HEK293 (cell line): ENCODE data around the gene KIF17.
A peak's percentile ranks its signal among the peaks of the same experiment; 100 is the strongest.

Experiments used
- CTCF ChIA-PET: fragments of 350-600 bp; formaldehyde crosslinking; extraction: SDS; loops from one replicate; lab custom pipeline; 2021; ENCODE audit warnings: antibody characterized with exemption; lab: Yijun Ruan, JAX
- POLR2A ChIA-PET: fragments of 300-600 bp; formaldehyde crosslinking; extraction: SDS; loops from one replicate; lab custom pipeline; 2020; ENCODE audit warnings: antibody characterized with exemption, inconsistent platforms; lab: Yijun Ruan, JAX
- H3K27ac ChIP-seq: fragments of 200-500 bp; sonication (Bioruptor generic); 2 replicates; pipeline ENCODE4 v1.5.1; 2014; ENCODE audit warnings: low read depth, low read length, control low read depth, inconsistent platforms; ENCODE audit errors: extremely low read depth
- H3K36me3 ChIP-seq, 2 experiments: fragments of 200-500 bp in 1 of 2; sonication (Bioruptor generic) in 1 of 2; 1 replicate in 1 of 2; 2 replicates in 1 of 2; pipeline ENCODE4 v1.5.1; 2014 to 2017; ENCODE audit warnings: inconsistent platforms in 2 of 2, low read length in 2 of 2; ENCODE audit not compliant: control insufficient read depth in 2 of 2, insufficient read depth in 1 of 2
- H3K4me1 ChIP-seq: fragments of 200-500 bp; sonication (Bioruptor generic); 2 replicates; pipeline ENCODE4 v1.5.1; 2014; ENCODE audit warnings: mild to moderate bottlenecking, low read length, inconsistent platforms; ENCODE audit not compliant: control insufficient read depth, insufficient read depth
- H3K4me3 ChIP-seq: 2 replicates; pipeline ENCODE4 v1.5.1; 2011; ENCODE audit warnings: low read depth, mild to moderate bottlenecking, control low read depth, low read length, moderate library complexity
- H3K9me3 ChIP-seq: fragments of 200-500 bp; sonication (Bioruptor generic); 2 replicates; pipeline ENCODE4 v1.5.1; 2014; ENCODE audit warnings: low read depth, low read length, inconsistent platforms; ENCODE audit not compliant: control insufficient read depth, insufficient read depth
- BCL11A ChIP-seq: fragments of 450-650 bp; formaldehyde crosslinking; IDR thresholded peaks from 2 replicates; pipeline ENCODE4 v1.5.1; 2016; ENCODE audit warnings: low read depth, missing biosample characterization, missing genetic modification characterization
- KLF1 ChIP-seq: fragments of 450-650 bp; formaldehyde crosslinking; IDR thresholded peaks from 2 replicates; pipeline ENCODE4 v1.5.1; 2016; ENCODE audit warnings: missing biosample characterization, missing genetic modification characterization
- KLF7 ChIP-seq: fragments of 450-650 bp; formaldehyde crosslinking; IDR thresholded peaks from 2 replicates; pipeline ENCODE4 v1.5.1; 2016; ENCODE audit warnings: missing biosample characterization, missing genetic modification characterization, borderline replicate concordance
- SCRT2 ChIP-seq: fragments of 450-650 bp; formaldehyde crosslinking; IDR thresholded peaks from 2 replicates; pipeline ENCODE4 v1.5.1; 2016; ENCODE audit warnings: missing biosample characterization, missing genetic modification characterization
- SP2 ChIP-seq: fragments of 450-650 bp; formaldehyde crosslinking; IDR thresholded peaks from 2 replicates; pipeline ENCODE4 v1.5.1; 2016; ENCODE audit warnings: missing biosample characterization, missing genetic modification characterization
- SP3 ChIP-seq: fragments of 450-650 bp; formaldehyde crosslinking; IDR thresholded peaks from 2 replicates; pipeline ENCODE4 v1.5.1; 2016; ENCODE audit warnings: missing biosample characterization, missing genetic modification characterization
- SP7 ChIP-seq: fragments of 450-650 bp; formaldehyde crosslinking; IDR thresholded peaks from 2 replicates; pipeline ENCODE4 v1.5.1; 2016; ENCODE audit warnings: missing biosample characterization, missing genetic modification characterization
- TCF7L2 ChIP-seq: IDR thresholded peaks from 2 replicates; pipeline ENCODE4 v1.6.1; 2011; ENCODE audit warnings: low read depth, mild to moderate bottlenecking, inconsistent platforms, low read length, moderate library complexity, borderline replicate concordance
- ZBTB10 ChIP-seq: fragments of 450-650 bp; formaldehyde crosslinking; IDR thresholded peaks from 2 replicates; pipeline ENCODE4 v1.5.1; 2016; ENCODE audit warnings: missing biosample characterization, missing genetic modification characterization
- ZBTB8A ChIP-seq: fragments of 450-650 bp; formaldehyde crosslinking; IDR thresholded peaks from 2 replicates; pipeline ENCODE4 v1.5.1; 2016; ENCODE audit warnings: missing biosample characterization, missing genetic modification characterization
- ZFP3 ChIP-seq: fragments of 450-650 bp; formaldehyde crosslinking; IDR thresholded peaks from 2 replicates; pipeline ENCODE4 v1.5.1; 2016; ENCODE audit warnings: low read depth, missing biosample characterization, missing genetic modification characterization
- ZNF146 ChIP-seq: fragments of 450-650 bp; formaldehyde crosslinking; IDR thresholded peaks from 2 replicates; pipeline ENCODE4 v1.5.1; 2016; ENCODE audit warnings: missing biosample characterization, missing genetic modification characterization
- ZNF16 ChIP-seq: fragments of 450-650 bp; formaldehyde crosslinking; IDR thresholded peaks from 2 replicates; pipeline ENCODE4 v1.5.1; 2016; ENCODE audit warnings: low read depth, missing biosample characterization, missing genetic modification characterization
- ZNF19 ChIP-seq: fragments of 450-650 bp; formaldehyde crosslinking; IDR thresholded peaks from 2 replicates; pipeline ENCODE4; 2016; ENCODE audit warnings: missing biosample characterization, missing genetic modification characterization, low read depth
- ZNF202 ChIP-seq: fragments of 450-650 bp; formaldehyde crosslinking; IDR thresholded peaks from 2 replicates; pipeline ENCODE4 v1.5.1; 2016; ENCODE audit warnings: missing biosample characterization, missing genetic modification characterization, borderline replicate concordance
- ZNF223 ChIP-seq: fragments of 450-650 bp; formaldehyde crosslinking; IDR thresholded peaks from 2 replicates; pipeline ENCODE4 v1.5.1; 2016; ENCODE audit warnings: missing biosample characterization, missing genetic modification characterization
- ZNF239 ChIP-seq: fragments of 450-650 bp; formaldehyde crosslinking; IDR thresholded peaks from 2 replicates; pipeline ENCODE4 v1.5.1; 2016; ENCODE audit warnings: missing biosample characterization, missing genetic modification characterization
- ZNF335 ChIP-seq: fragments of 450-650 bp; formaldehyde crosslinking; conservative IDR thresholded peaks from 2 replicates; pipeline ENCODE4 v1.5.1; 2016; ENCODE audit warnings: missing biosample characterization, missing genetic modification characterization
- ZNF341 ChIP-seq: fragments of 450-650 bp; formaldehyde crosslinking; IDR thresholded peaks from 2 replicates; pipeline ENCODE4; 2016; ENCODE audit warnings: low read depth, missing biosample characterization, missing genetic modification characterization
- ZNF350 ChIP-seq: fragments of 450-650 bp; formaldehyde crosslinking; IDR thresholded peaks from 2 replicates; pipeline ENCODE4 v1.5.0; 2017; ENCODE audit warnings: missing biosample characterization, mild to moderate bottlenecking, missing genetic modification characterization
- ZNF433 ChIP-seq: fragments of 450-650 bp; formaldehyde crosslinking; IDR thresholded peaks from 2 replicates; pipeline ENCODE4 v1.5.1; 2016; ENCODE audit warnings: missing biosample characterization, missing genetic modification characterization, low read depth
- ZNF48 ChIP-seq: fragments of 450-650 bp; formaldehyde crosslinking; IDR thresholded peaks from 2 replicates; pipeline ENCODE4 v1.5.1; 2016; ENCODE audit warnings: missing biosample characterization, missing genetic modification characterization
- ZNF571 ChIP-seq: fragments of 450-650 bp; formaldehyde crosslinking; IDR thresholded peaks from 2 replicates; pipeline ENCODE4 v1.5.0; 2017; ENCODE audit warnings: missing biosample characterization, missing genetic modification characterization
- ZNF600 ChIP-seq: fragments of 450-650 bp; formaldehyde crosslinking; IDR thresholded peaks from 2 replicates; pipeline ENCODE4 v1.5.1; 2016; ENCODE audit warnings: missing biosample characterization, missing genetic modification characterization
- ZNF701 ChIP-seq: fragments of 450-650 bp; formaldehyde crosslinking; IDR thresholded peaks from 2 replicates; pipeline ENCODE4 v1.5.1; 2016; ENCODE audit warnings: missing biosample characterization, missing genetic modification characterization
- ZNF768 ChIP-seq: fragments of 450-650 bp; formaldehyde crosslinking; IDR thresholded peaks from 2 replicates; pipeline ENCODE4 v1.5.1; 2018; ENCODE audit warnings: missing biosample characterization, mild to moderate bottlenecking, missing genetic modification characterization

The KIF17 gene

GRCh38 chr1:20726118-20726911 is 8.5 kb upstream of the KIF17 start:
- Histone ChIP-seq H3K36me3 (no peaks in the 10 kb centered on the region), H3K4me1 (no peaks in the 10 kb centered on the region), H3K4me3 (no peak overlapping the region), H3K9me3 (no peaks in the 10 kb centered on the region), H3K27ac (no peak overlapping the region)
- no peak for TF ChIP-seq ZNF571 (tag by site-specific recombination)
- TF ChIP-seq BCL11A: no peak
- no peak for TF ChIP-seq ZNF701
- no peak for TF ChIP-seq ZNF433 (tag by site-specific recombination)
- TF ChIP-seq SP3 (tag by site-specific recombination): no peak
- TF ChIP-seq SP7 (tag by site-specific recombination): no peak
- TF ChIP-seq ZNF202 (tag by site-specific recombination): no peak
- TF ChIP-seq KLF7: no peak
- TF ChIP-seq SP2 (tag by site-specific recombination): no peak
- TF ChIP-seq ZNF19 (tag by site-specific recombination): no peak
- TF ChIP-seq KLF1 (tag by site-specific recombination): no peak
- TF ChIP-seq ZBTB8A (tag by site-specific recombination): no peak
- no peak for TF ChIP-seq ZNF341 (tag by site-specific recombination)
- POLR2A ChIA-PET: interaction anchor here (1.0 kb wide), 1 partner anchor 30 kb away, joined by 4 read pairs; no protein-coding TSS in a partner anchor
- CTCF ChIA-PET: interaction anchor here (0.5 kb wide), 1 partner anchor 204 kb away, joined by 4 read pairs; no protein-coding TSS in a partner anchor

DNA sequence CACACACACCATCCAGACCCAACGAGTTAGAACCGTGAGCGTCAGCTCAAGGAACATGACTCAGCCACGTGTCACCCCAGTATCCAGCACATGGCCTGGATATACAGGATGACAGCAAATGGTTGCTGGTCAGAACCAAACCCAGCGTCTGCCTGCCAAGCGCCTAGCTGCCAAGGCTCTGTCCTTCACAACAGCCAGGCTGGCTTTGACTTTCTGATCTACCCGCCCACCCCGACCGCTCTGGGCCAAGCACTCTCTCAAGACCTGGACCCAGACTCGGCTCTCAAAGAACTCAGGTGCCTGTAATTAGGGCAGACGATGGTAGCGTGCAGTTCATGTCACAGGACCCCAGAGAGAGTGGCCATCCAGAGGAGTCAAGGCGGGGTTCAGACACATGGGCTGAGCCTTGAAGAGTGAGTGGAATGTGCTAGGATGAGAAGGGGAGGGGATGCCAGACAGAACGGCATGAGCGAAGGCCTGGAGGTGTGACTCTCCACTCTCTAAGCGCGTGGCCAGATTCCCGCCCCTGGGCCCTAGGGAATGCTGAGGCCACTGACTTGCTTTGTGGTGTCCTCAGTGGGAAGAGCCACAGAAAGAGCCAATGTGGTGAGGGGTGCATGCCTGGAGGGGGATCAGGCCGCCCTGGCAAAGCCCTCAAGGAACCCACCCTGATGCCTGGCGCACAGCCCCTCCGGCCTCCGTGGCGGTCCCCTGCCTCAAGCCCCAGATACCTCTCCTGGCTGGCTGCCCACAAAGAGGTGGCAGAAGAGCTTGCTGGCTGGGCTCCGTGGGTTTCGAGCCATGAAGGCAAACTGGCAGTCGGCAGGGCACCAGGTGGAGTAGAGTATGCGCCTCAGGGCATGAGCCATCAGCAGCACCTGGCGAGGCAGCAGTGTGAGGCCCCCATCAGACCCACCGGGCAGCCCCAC is 7.6 kb upstream of the KIF17 start:
- Histone ChIP-seq H3K36me3 (no peaks in the 10 kb centered on the region), H3K4me1 (no peaks in the 10 kb centered on the region)
- peak; percentile 60 for TF ChIP-seq ZNF341 (tag by site-specific recombination)
- no peak for TF ChIP-seq TCF7L2
- TF ChIP-seq ZNF600 (tag by site-specific recombination): peak; percentile 77
- TF ChIP-seq, all 188 proteins: peak for 2
- POLR2A ChIA-PET: no interaction called here
- CTCF ChIA-PET: interaction anchor here (0.6 kb wide), 1 partner anchor 25 kb away, joined by 4 read pairs; no protein-coding TSS in a partner anchor
- Histone ChIP-seq H3K27ac (no peak overlapping the region), H3K9me3 (no peaks in the 10 kb centered on the region), H3K4me3 (no peak overlapping the region)

- TF ChIP-seq SCRT2 (no peak), ZNF768 (tag by site-specific recombination) (peak; percentile 72; the same call in 1 of the 2 replicates), ZNF350 (tag by site-specific recombination) (no peak), ZNF335 (tag by site-specific recombination) (no peak), ZNF223 (tag by site-specific recombination) (no peak), ZBTB10 (tag by site-specific recombination) (no peak), ZNF239 (tag by site-specific recombination) (no peak), ZFP3 (tag by site-specific recombination) (peak; percentile 68), ZNF48 (tag by site-specific recombination) (no peak), ZNF16 (tag by site-specific recombination) (no peak), ZNF146 (tag by site-specific recombination) (no peak)
- H3K4me3 ChIP-seq: no peak overlapping the region
- ChIA-PET POLR2A (no interaction called here), CTCF (interaction anchor here (0.6 kb wide), 2 partner anchors 15 to 24 kb away, joined by 3 to 4 read pairs; no protein-coding TSS in a partner anchor)
- H3K4me1 ChIP-seq: no peaks in the 10 kb centered on the region
- no peaks in the 10 kb centered on the region for H3K9me3 ChIP-seq
- no peak overlapping the region for H3K27ac ChIP-seq
- H3K36me3 ChIP-seq: no peaks in the 10 kb centered on the region
These were observed 6.8 kb upstream of the KIF17 start for GRCh38 chr1:20724364-20725188.
